ENCODE data around the gene MRPS12.
"Not testable (repeated sequence)": the region's sequence is repeated elsewhere in the genome, so short reads cannot be mapped to it uniquely, and the experiment has no call there.

The MRPS12 gene
- total RNA-seq = 9.4 reads per million, percentile 30 among the genes with 10 or more reads in this experiment

DNA sequence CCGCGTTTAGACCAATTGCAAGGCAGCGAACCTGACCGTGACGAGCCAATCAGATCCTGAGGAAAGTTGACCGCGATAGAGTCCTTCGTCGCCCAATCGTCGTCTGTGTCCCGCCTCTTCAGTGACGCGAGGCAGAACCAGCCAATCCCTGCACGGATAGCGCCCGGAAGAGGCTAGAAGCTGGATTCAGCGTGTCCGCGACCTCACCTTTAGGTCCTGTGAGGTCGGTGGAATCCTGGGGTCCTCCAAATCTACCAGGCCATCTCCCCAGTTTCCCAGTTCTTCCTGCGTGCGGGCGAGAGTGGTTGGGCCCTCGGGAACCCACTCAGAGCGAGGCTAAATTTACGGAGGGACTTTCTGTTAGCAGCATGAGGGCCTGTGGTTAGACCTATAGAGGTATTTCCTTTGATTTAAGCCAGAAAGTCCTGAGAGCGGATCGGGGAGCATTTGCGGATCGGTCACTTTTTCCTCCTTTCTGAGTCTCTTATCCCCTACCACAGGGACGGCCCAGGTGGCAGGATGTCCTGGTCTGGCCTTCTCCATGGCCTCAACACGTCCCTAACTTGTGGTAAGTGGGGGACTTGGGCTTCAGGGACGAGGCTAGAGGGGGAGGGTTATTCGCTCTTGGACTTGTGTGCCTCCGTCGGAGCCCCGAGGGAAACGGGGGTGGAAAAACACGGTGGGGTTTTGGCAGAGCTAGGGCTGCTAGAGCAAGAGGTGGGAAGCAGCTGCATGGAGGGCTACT, at the start of gene MRPS12:
Gene MRPS12, plus strand, starts transcription at position 169 of the 745 bp plus-strand sequence. Its CDS starts 351 bp downstream, at position 520.
- DNase-seq = peak; percentile 98

DNA sequence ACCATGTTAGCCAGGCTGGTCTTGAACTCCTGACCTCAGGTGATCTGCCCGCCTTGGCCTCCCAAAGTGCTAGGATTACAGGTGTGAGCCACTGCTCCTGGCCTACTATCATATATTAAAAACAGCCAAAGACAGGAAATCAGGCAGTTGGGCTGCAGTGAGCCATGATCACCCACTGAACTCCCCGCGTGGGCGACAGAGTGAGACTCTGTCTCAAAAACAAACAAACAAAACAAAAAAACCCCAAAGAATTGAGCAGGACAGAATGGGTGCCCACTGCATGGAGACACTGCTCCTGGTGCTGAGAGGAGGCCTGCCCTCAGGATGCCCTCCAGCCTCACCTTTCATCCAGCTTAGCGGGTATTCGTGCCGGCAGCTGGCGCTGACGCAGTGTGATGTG, 47.5 kb upstream of the MRPS12 start:
- DNase-seq = no peak

DNA sequence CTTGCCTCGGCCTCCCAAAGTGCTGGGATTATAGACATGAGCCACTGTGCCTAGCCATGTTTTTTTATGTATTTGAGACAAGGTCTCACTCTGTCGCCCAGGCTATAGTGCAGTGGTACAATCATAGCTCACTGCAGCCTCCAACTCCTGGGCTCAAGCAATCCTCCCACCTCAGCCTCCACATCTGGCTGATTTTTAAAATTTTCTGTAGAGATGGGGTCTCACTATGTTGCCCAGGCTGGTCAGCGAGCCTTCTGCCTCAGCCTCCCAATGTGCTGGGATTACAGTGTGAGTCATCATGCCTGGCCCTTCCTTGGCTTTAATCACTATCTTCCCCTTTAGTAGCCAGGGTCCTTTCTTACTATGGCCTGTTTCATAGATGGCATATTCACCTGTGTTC, 46.1 kb upstream of the MRPS12 start:
- DNase-seq = not testable (repeated sequence)

DNA sequence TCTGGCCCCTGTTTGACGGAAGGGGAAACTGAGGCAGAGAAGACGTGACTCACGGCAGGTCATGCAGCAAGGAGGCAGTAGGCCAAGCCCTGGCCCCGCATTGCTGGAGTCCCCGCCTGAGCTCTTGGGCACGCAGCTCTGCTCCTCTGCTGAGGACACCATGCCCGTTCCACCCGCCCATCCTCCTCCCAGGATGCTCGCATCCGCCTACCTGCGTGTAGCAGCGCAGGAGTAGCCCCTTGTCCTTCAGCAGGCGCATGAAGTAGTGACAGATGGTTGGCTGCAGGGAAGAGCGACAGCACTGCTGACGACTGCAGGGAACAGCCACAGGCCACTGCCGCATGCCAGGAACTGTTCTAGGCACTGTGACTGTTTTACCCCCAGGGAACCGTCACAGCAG, 41.9 kb upstream of the MRPS12 start:
- DNase-seq = no peak

DNA sequence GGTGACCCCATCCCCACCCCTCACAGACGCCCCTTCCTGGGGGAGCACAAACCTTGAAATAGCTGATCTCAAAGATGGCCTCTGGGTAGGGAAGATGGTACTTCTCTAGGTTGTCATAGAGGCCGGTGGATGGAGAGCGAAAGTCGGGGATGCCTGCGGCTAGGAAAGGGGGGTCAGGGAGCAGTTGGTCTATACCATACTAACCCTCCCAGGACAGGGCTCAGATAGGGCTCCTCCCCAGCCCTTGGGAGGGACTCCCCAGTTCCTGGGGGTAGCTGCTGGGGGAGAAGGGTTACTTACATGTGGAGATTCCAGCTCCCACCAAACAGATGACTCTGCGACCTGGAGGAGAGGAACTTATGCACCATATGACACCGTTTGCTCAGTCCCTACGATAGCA, 40.9 kb upstream of the MRPS12 start:
- DNase-seq = no peak

DNA sequence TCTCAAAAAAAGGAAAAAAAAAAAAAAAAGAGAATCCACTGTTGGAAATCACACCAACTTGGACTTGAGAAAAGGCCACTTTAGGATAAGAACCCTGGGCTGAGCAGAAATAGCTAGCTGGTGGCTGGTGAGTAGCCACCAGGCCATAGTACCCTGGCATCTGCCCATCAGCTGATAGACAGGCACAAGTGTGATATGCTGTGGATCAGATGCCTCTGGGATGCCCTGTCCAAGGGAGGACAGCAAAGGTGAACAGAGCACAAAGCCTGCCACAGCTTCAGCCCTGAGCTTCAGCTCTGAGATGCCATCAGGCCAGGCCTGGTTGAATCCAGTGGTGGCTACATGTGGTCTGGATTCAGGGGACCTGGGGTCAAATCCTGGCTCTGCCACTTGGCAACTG, 40.1 kb upstream of the MRPS12 start:
- no peak for DNase-seq

DNA sequence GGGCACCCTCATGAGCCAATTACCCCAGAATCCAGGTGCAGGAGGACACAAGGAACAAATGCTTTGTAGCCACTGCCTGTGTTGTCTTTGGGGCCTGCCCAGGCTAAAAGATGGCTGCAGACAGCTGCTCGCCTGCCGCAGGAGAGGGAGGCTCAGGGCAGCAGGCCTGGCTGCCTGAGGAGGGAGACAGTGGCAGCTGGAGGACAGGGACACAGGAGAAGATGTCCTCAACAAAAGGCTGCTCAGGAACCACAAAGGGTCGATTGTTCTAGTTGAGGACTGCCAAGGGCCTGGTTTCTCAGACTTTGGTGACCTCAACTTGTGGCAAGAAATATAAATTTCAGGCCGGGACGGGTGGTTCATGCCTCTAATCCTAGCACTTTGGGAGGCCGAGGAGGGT, 39.0 kb upstream of the MRPS12 start:
- no peak for DNase-seq

DNA sequence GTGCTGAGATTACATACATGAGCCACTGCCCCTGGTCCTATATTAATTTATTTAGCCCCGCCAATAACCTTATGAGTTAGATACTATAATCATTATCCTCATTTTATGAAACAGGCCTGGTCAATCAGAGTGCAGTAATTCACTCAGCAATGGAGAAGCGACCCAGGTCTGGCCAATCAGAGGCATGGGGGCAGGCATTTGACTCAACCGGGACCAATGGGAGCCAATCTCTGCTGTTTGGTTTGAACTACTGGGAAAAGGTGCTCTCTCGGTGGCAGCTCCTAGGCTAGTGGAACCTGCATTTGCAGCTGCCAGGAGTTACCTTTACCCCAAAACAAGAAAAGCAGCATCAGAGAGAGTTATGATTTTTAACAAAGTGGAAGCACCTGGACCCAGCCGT, 37.9 kb upstream of the MRPS12 start:
- no peak for DNase-seq

DNA sequence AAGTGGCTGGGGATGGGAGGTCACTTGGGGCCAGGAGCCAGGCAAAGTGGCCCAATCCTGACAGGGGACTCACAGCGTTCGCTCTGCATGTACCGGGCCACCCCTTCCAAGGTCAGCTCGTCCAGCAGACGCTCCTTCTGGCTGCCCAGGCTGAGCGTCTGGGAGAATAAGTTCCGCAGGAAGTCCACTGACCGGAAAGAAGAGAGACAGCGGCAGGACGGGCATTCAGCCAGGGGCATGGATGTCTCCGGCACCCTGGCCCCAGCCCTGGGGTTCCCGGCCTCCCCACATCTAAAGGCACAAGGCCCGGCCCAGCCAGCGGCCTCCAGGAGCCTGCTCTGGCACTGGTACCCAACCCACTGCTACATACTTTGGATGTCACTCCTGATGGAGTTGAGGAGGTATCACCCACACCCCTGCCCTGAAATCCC, 37.4 kb upstream of the MRPS12 start:
- no peak for DNase-seq

DNA sequence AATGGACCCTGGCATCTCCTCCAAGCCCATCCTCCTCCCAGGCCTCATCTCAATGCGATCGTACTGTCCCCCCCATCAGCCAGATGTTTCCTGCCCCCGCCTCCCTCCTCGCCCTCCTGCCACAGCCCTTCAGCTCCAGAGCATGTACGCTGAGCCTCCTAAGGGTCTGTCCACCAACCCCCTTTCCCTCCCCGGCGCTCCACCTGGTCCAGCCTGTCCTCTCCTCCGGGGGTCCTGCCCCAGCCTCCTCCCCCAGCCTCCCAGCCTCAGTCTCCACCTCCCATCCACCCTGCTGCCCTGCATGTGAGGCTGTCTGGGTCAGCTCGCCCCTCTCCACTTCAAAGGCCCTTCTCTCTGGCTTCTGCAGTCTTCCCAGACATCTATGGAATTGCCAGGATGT, 35.8 kb upstream of the MRPS12 start:
- DNase-seq = no peak

DNA sequence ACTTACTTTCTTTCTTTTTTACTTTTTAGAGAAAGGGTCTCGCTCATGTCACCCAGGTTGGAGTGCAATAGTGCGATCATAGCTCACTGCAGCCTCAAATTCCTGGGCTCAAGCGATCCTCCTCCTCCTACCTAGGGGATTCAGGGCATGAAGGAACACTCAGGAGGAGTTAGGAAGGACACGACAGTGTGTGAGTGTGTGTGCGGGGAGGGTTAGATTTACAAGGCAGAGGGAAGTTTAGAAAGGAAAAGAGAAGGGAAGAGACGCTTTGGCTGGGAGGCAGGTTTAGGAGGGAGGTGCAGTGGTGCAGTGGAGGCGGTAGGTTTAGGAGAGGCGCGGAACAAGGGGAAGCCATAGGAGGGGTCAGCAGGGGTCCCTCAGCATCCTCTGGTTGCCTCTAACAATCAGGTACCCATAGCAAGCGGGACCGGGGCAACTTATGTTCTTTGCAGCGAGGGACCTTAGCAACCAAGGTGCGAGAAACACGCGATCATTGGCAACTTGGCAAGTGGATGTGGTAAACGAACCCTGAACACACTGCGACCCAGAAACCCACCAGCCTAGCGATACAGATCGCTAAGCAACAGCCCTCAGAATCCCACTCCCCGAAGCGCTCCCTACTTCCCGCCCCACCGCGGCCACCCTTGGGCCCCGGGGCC, 31.8 kb upstream of the MRPS12 start:
- no peak for DNase-seq

DNA sequence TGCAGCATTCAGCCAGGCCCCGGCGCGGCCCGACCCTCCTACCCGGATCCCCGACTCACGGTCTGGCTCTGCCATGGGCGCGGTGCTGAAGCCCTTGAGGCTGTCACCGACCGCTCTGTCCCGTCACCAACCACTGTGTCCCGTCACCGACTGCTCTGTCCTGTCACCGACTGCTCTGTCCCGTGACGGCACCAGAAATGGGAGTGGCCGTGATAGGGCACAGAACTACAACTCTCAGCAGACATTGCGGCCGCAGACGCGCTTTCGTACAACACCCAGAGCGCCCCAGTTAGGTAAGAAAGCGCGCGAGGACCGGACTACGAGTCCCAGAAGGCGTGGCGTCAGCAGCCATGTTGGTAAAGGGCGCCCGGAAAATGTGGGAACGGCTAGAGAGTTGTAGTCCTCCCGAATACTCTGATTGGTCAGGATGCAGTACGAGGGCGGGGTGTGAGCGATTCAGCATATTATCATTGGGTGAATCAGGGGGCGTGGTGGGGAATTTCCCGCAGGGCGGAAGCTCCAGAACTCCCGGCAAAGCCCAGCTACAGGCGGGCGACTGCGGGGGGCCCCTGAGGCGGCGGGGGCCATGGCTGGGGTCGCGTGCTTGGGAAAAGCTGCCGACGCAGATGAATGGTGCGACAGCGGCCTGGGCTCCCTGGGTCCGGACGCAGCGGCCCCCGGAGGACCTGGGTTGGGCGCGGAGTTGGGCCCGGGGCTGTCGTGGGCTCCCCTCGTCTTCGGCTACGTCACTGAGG, 31.1 kb upstream of the MRPS12 start, which contains the start of the genes NFKBIB and SIRT2:
Gene NFKBIB, plus strand, starts transcription at position 523 of the 755 bp plus-strand sequence. Its CDS starts 64 bp downstream, at position 587.
Gene SIRT2, minus strand, starts transcription at position 172 of the 755 bp plus-strand sequence. Its CDS starts 97 bp downstream, at position 75.
- peak; percentile 99 for DNase-seq

DNA sequence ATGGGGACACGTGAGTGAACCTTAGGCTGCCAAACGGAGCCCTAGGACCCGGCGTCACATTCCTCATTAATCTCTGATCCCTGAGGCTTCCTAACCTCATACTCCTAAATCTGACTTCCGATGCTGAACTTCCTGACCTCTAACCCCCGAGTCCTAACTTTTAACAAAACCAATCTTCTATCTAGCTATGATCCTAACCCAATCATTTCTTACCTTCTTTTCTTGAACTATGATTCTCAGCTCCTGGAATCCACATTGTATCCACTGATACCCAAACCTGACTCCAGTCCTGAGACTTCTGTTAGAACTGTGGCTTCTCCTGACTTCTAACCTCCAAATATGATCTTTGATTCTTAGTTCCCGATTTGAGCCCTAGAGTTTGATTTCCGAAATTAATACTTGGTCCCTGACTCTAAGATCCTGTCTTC, 30.5 kb upstream of the MRPS12 start:
- DNase-seq = no peak

DNA sequence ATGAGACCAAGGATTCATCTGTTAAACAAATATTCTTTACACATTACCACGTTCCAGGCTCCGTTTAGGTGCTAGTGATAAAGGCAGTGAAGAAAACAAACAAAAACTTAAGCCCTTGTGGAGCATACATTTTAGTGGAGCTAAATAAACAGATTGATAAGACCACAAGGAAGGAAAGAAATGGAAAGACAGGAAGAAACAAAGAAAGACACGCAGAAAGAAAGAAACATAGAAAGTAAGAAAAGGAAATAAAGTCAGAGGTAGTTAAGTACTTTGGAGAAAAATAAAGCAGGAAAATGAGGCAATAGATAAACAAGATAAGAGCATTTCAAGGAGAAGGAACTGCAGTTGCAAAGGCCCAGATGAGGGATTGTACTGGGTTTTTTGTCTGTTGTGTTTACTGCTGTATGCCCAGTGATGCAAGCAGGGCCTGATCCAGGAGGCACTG, 30.0 kb upstream of the MRPS12 start:
- no peak for DNase-seq

DNA sequence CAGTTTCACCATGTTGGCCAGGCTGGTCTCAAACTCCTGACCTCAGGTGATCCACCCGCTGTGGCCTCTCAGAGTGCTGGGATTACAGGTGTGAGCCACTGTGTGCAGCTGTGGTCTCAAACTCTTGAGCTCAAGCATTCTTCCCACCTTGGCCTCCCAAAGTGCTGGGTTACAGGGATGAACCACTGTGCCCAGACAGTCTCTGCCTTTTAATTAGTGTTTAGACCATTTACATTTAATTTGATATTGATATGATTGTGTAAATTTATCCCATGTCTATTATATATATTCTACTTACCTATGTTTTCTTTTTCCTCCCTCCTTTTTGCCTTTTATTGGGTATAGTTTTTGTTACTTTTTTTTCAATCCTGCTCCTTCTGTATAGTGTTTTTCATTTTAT, 29.1 kb upstream of the MRPS12 start:
- no peak for DNase-seq

DNA sequence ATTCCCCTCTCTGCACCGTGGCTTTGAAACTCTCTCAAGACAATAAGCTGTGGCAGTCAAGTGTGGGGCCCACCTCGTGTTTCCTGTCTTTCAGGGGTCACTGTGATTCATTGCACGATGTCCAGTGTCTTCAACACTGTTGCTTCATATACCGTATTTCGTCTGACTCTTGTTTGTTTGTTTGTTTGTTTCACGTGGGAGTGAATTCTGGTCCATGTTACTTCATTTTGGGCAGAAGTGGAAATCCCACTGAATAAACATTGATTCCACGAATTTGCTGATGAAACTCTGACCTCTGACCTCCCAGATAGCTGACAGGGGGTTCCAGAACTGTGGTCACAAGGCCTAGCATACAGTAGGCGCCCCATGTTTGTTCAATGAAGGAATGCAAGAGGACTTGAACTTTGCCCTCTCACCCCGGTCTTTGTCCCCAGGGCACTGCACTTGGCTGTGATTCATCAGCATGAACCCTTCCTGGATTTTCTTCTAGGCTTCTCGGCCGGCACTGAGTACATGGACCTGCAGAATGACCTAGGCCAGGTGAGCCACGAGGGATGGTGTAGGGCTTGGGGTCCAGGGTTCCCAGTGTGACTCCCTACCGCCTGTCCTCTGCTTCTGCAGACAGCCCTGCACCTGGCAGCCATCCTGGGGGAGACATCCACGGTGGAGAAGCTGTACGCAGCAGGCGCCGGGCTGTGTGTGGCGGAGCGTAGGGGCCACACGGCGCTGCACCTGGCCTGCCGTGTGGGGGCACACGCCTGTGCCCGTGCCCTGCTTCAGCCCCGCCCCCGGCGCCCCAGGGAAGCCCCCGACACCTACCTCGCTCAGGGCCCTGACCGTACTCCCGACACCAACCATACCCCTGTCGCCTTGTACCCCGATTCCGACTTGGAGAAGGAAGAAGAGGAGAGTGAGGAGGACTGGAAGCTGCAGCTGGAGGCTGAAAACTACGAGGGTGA, 25.9 kb upstream of the MRPS12 start:
- no peak for DNase-seq

DNA sequence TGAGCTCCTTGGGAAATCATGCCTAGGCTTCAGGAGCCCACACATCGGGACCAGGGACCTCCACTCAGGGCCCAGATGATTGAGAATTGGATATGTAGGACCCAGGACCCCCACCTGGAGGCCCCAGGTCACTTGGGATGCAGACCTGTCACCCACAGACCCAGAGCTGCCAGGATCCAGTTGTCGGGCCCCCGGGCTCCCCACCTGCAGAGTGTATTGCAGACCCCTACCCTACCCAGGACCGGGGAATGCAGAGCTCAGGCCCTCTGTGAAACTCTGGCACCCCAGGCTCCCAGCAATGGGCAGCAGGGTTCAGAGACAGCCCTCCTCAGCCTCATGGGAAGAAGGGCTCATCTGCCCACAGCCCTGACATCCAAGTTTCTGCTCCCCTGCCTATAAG, 25.1 kb upstream of the MRPS12 start:
- no peak for DNase-seq

DNA sequence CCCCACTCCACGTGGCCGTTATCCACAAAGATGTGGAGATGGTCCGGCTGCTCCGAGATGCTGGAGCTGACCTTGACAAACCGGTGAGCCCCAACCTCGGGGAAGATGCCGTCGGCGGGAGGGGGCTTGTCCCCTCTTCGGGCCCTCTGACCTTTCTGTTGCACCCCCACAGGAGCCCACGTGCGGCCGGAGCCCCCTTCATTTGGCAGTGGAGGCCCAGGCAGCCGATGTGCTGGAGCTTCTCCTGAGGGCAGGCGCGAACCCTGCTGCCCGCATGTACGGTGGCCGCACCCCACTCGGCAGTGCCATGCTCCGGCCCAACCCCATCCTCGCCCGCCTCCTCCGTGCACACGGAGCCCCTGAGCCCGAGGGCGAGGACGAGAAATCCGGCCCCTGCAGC, 23.5 kb upstream of the MRPS12 start:
- no peak for DNase-seq

DNA sequence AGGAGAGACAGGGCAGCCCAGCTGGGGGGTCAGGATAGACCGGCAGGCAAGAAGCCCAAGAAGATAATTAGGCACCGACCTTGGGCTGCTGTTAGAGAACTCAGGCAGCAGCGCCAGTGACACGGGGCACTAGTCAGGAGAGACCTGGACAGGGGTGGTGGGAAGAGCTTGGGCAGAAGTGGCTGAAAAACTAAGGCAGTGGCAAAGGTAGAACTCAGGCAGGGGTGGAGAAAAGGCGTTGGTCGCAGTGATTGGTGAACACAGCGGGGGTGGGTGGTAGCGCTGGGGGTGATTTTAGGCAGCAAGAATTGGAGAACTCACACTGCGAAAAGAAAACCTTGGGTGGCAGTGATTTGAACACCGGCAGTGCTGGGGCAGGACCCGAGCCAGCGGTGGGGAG, 23.1 kb upstream of the MRPS12 start:
- DNase-seq = no peak

DNA sequence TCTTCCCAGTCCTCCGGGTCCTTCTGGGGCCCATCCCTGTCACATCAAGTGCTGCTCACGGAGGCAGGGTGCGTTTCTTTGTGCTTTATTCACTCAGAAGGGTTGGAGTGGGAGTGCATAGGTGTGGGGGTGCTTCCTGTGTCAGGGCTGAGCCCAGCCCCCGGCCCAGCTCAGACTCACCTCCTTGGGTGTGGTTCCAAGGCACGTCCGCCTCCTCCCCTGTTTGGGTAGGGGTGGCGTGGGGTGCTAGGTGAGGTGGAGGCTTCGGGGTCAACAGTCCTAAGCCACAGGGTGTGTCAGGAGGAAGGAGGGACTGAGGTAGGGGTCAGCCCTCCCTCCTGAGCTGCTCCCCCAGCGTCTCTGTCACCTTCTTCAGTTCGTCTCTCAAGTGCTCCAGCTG, 21.8 kb upstream of the MRPS12 start:
- DNase-seq = no peak

DNA sequence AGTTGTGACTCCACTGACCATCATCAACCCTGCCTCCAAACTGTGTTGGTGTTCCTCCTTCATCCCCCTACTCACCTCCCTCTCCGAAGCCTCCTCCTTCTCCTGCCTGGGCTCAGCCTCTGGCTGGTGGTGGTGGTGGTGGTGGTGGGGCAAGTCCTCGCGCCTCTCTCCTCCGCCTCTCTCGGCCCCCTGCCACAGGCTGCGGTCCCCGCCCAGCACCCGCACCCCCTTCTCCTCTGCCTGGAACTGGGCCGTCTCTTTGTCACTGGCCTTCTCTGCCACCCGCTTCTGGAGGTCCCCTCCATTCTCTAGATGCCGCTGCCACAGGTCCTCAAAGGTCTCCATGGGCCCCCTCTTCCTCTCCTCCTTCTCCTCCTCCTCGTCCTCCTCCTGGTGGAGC, 20.3 kb upstream of the MRPS12 start:
- no peak for DNase-seq

DNA sequence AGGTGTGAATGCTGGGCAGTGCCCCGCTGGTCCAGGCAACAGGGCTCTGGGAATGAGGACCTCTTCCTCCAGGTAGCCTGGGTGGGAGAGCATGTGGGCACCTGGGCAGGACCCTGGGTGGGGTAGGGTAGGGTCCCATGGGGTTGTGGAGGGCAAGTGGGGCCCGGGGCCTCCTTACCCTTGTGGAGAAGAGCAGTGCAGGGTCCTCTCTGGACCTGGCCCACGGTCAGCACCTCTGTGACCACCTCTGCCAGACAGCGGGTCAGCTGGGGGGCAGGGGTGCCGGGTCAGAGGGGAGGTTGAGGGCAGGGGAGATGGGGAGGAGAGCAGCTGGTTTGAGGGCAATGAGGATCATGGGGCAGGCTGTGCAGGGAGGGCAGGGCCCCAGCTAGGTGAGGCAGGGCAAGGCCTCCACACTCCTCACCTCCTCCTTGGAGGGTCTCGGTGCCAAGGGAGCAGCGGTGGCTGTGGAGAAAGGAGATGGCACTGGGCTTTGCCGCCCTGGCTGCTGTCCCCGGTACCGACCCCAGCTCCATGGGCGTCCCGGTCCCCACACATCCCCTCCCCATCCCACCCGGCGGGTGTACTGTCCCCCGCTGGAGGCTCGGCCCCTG, 19.2 kb upstream of the MRPS12 start:
- no peak for DNase-seq

All from effector CD4-positive, alpha-beta T cell (primary cell).